ENCODE data around the gene PLBD2. TPM values are rescaled to one million over a fixed set of nuclear protein-coding genes. Genes with fewer than 3 reads are reported as not detected.

Gene PLBD2
- total and polyA plus RNA-seq, 2 donors from 2014 or later, result 12.1 to 37.9 TPM

- Histone ChIP-seq H3K4me3 (ENCODE audit: low read length in 3 of 3) (peak within 1 kb of the TSS; percentile 61 to 98 (median 95)), H3K4me1 (ENCODE audit: control insufficient read depth in 2 of 3, insufficient read depth in 2 of 3, low read depth in 1 of 3, low read length in 3 of 3) (peaks cover 0 to 7% (median 7%) of the 10 kb centered on the region in 3 donors), H3K36me3 (ENCODE audit: control insufficient read depth in 2 of 3, insufficient read depth in 3 of 3, low read length in 3 of 3) (peaks cover 0 to 15% (median 0%) of the 10 kb centered on the region in 3 donors), H3K9me3 (ENCODE audit: control insufficient read depth in 2 of 3, insufficient read depth in 1 of 3, low read length in 3 of 3) (no peaks in the 10 kb centered on the region), H3K27me3 (ENCODE audit: control insufficient read depth, insufficient read depth, low read length) (no peaks in the 10 kb centered on the region), H3K9ac (ENCODE audit: low read length in 3 of 3) (peak within 1 kb of the TSS; percentile 15 to 87 (median 80)), H3K27ac (ENCODE audit: low read depth in 2 of 2, low read length in 2 of 2) (peak within 1 kb of the TSS; percentile 32 to 63)
- FAIRE-seq (no peak), DNase-seq (peak; percentile 89 to 97 (median 94))
- intact Hi-C loops (cut with DNase I), result no loop called here
- TF ChIP-seq, protein P1, sequence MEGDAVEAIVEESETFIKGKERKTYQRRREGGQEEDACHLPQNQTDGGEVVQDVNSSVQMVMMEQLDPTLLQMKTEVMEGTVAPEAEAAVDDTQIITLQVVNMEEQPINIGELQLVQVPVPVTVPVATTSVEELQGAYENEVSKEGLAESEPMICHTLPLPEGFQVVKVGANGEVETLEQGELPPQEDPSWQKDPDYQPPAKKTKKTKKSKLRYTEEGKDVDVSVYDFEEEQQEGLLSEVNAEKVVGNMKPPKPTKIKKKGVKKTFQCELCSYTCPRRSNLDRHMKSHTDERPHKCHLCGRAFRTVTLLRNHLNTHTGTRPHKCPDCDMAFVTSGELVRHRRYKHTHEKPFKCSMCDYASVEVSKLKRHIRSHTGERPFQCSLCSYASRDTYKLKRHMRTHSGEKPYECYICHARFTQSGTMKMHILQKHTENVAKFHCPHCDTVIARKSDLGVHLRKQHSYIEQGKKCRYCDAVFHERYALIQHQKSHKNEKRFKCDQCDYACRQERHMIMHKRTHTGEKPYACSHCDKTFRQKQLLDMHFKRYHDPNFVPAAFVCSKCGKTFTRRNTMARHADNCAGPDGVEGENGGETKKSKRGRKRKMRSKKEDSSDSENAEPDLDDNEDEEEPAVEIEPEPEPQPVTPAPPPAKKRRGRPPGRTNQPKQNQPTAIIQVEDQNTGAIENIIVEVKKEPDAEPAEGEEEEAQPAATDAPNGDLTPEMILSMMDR (IDR thresholded peaks at IDR 0.05; ENCODE audit: borderline replicate concordance, extremely low read depth, insufficient read depth), result no peak
These were observed 23.4 kb upstream of the PLBD2 start, which contains the start of gene SLC8B1 for GRCh38 chr12:113334786-113335539. Gene SLC8B1 (minus strand): TSS chr12:113335109. CDS start chr12:113332878, 2,231 bp downstream.

DNA sequence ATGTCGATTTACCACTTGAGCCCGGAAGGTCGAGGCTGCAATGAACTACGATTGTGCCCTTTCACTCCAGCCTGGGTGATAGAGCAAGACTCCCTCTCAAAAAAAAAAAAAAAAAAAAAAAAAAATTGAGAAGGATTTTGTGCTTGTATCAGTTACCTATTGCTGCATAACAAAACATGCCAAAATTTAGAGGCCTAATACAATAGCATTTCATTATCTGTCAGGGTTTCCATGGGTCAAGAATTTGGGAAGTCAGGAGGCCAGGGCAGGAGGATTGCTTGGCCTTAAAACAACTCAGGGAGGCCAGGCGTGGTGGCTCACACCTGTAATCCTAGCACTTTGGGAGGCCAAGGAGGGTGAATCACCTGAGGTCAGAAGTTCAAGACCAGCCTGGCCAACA lies 18.8 kb upstream of the PLBD2 start:
- no peak for FAIRE-seq
- Histone ChIP-seq H3K27ac (ENCODE audit: low read depth in 2 of 2, low read length in 2 of 2) (no peak overlapping the region), H3K27me3 (ENCODE audit: control insufficient read depth, insufficient read depth, low read length) (no peaks in the 10 kb centered on the region), H3K4me1 (ENCODE audit: control insufficient read depth in 2 of 3, insufficient read depth in 2 of 3, low read depth in 1 of 3, low read length in 3 of 3) (no peaks in the 10 kb centered on the region), H3K9ac (ENCODE audit: low read length in 3 of 3) (no peak overlapping the region), H3K4me3 (ENCODE audit: low read length in 3 of 3) (no peak overlapping the region), H3K36me3 (ENCODE audit: control insufficient read depth in 2 of 3, insufficient read depth in 3 of 3, low read length in 3 of 3) (no peaks in the 10 kb centered on the region), H3K9me3 (ENCODE audit: control insufficient read depth in 2 of 3, insufficient read depth in 1 of 3, low read length in 3 of 3) (no peaks in the 10 kb centered on the region)
- TF ChIP-seq, protein P1 (IDR thresholded peaks at IDR 0.05; ENCODE audit: borderline replicate concordance, extremely low read depth, insufficient read depth), result no peak
- no peak for DNase-seq
- intact Hi-C loops (cut with DNase I), result no loop called here

- Histone ChIP-seq H3K27me3 (ENCODE audit: control insufficient read depth, insufficient read depth, low read length) (no peaks in the 10 kb centered on the region), H3K4me1 (ENCODE audit: control insufficient read depth in 2 of 3, insufficient read depth in 2 of 3, low read depth in 1 of 3, low read length in 3 of 3) (no peaks in the 10 kb centered on the region), H3K4me3 (ENCODE audit: low read length in 3 of 3) (no peak overlapping the region), H3K9me3 (ENCODE audit: control insufficient read depth in 2 of 3, insufficient read depth in 1 of 3, low read length in 3 of 3) (no peaks in the 10 kb centered on the region), H3K36me3 (ENCODE audit: control insufficient read depth in 2 of 3, insufficient read depth in 3 of 3, low read length in 3 of 3) (no peaks in the 10 kb centered on the region), H3K9ac (ENCODE audit: low read length in 3 of 3) (no peak overlapping the region), H3K27ac (ENCODE audit: low read depth in 2 of 2, low read length in 2 of 2) (no peak overlapping the region)
- TF ChIP-seq, protein P1 (IDR thresholded peaks at IDR 0.05; ENCODE audit: borderline replicate concordance, extremely low read depth, insufficient read depth), result no peak
- FAIRE-seq (no peak), DNase-seq (no peak)
- intact Hi-C loops (cut with DNase I), result no loop called here
These were observed 18.3 kb upstream of the PLBD2 start for GRCh38 chr12:113340061-113340460.
